Trophoblast cell (in vitro differentiated cells and primary cell): Measurements from ENCODE around the gene RRP36.

ENCODE experiments used
- DNase-seq, 2 donors: peaks; one replicate each; pipeline ENCODE4 v3.0.0-alpha.2; 2016
- H2AFZ ChIP-seq: 2 replicates; pipeline ENCODE4 v1.6.1; 2013; ENCODE audit warnings: low read length, moderate library complexity, mild to moderate bottlenecking; ENCODE audit not compliant: insufficient read depth, poor library complexity
- H2AK5ac ChIP-seq: 2 replicates; pipeline ENCODE4 v1.6.1; 2013; ENCODE audit warnings: mild to moderate bottlenecking, low read length
- H2BK120ac ChIP-seq: 2 replicates; pipeline ENCODE4 v1.6.1; 2013; ENCODE audit warnings: low read length, mild to moderate bottlenecking, moderate library complexity; ENCODE audit not compliant: insufficient read depth, poor library complexity
- H2BK12ac ChIP-seq: 2 replicates; pipeline ENCODE4 v1.6.1; 2013; ENCODE audit warnings: mild to moderate bottlenecking, low read length, moderate library complexity
- H2BK5ac ChIP-seq: 2 replicates; pipeline ENCODE4 v1.6.1; 2013; ENCODE audit warnings: low read length, low read depth, moderate library complexity, mild to moderate bottlenecking; ENCODE audit not compliant: poor library complexity
- H3K14ac ChIP-seq: 2 replicates; pipeline ENCODE4 v1.6.1; 2013; ENCODE audit warnings: mild to moderate bottlenecking, low read length
- H3K18ac ChIP-seq: 2 replicates; pipeline ENCODE4 v1.6.1; 2013; ENCODE audit warnings: mild to moderate bottlenecking, low read length
- H3K23ac ChIP-seq: 2 replicates; pipeline ENCODE4 v1.6.1; 2013; ENCODE audit warnings: low read length
- H3K27ac ChIP-seq: 2 replicates; pipeline ENCODE4 v1.5.1; 2013; ENCODE audit warnings: low read depth, mild to moderate bottlenecking, inconsistent platforms, low read length, moderate library complexity
- H3K27me3 ChIP-seq: 2 replicates; pipeline ENCODE4 v1.6.1; 2013; ENCODE audit warnings: inconsistent platforms, mild to moderate bottlenecking, low read length, moderate library complexity; ENCODE audit not compliant: insufficient read depth
- H3K36me3 ChIP-seq, 2 experiments: 1 replicate in 1 of 2; 2 replicates in 1 of 2; pipeline ENCODE4 v1.6.1; 2013; ENCODE audit warnings: low read length in 2 of 2, mild to moderate bottlenecking in 2 of 2, moderate library complexity in 1 of 2; ENCODE audit not compliant: insufficient read depth in 2 of 2, control insufficient read depth in 1 of 2
- H3K4ac ChIP-seq: 2 replicates; pipeline ENCODE4 v1.6.1; 2013; ENCODE audit warnings: low read depth, mild to moderate bottlenecking, low read length, moderate library complexity
- H3K4me1 ChIP-seq, 2 experiments: 1 replicate in 1 of 2; 2 replicates in 1 of 2; pipeline ENCODE4 v1.6.1; 2013; ENCODE audit warnings: low read length in 2 of 2, mild to moderate bottlenecking in 2 of 2, moderate library complexity in 1 of 2; ENCODE audit not compliant: insufficient read depth in 2 of 2, control insufficient read depth in 1 of 2
- H3K4me2 ChIP-seq: 2 replicates; pipeline ENCODE4 v1.6.1; 2013; ENCODE audit warnings: inconsistent platforms, mild to moderate bottlenecking, low read length, moderate library complexity
- H3K4me3 ChIP-seq: 2 replicates; pipeline ENCODE4 v1.5.1; 2013; ENCODE audit warnings: mild to moderate bottlenecking, low read depth, low read length, inconsistent platforms
- H3K79me1 ChIP-seq: one replicate; pipeline ENCODE4 v1.6.1; 2013; ENCODE audit warnings: low read length
- H3K79me2 ChIP-seq: 2 replicates; pipeline ENCODE4 v1.6.1; 2013; ENCODE audit warnings: low read length, mild to moderate bottlenecking; ENCODE audit not compliant: control insufficient read depth, insufficient read depth, poor library complexity
- H3K9ac ChIP-seq: 2 replicates; pipeline ENCODE4 v1.6.1; 2013; ENCODE audit warnings: mild to moderate bottlenecking, low read length
- H3K9me3 ChIP-seq: 2 replicates; pipeline ENCODE4 v1.6.1; 2013; ENCODE audit warnings: low read depth, mild to moderate bottlenecking, control low read depth, inconsistent platforms, low read length; ENCODE audit not compliant: insufficient read depth
- H4K12ac ChIP-seq: 2 replicates; pipeline ENCODE4 v1.6.1; 2013; ENCODE audit warnings: low read depth, mild to moderate bottlenecking, low read length, moderate library complexity
- H4K8ac ChIP-seq: 2 replicates; pipeline ENCODE4 v1.6.1; 2013; ENCODE audit warnings: low read depth, mild to moderate bottlenecking, low read length, moderate library complexity
- H4K91ac ChIP-seq: one replicate; pipeline ENCODE4 v1.6.1; 2013; ENCODE audit warnings: low read depth, mild to moderate bottlenecking, low read length, moderate library complexity
- WGBS: extraction: QIAGEN DNeasy Blood & Tissue Kit; methylation state at CpG from one replicate; pipeline ENCODE4 v1.1.7; 2013; ENCODE audit warnings: missing lambda C conversion rate; ENCODE audit not compliant: insufficient read length, insufficient coverage; ENCODE audit errors: extremely low coverage; 5-methylcytosine and 5-hydroxymethylcytosine counted together

RRP36 gene

GRCh38 chr6:43019152-43019551 lies 2.3 kb upstream of the RRP36 start:
- Histone ChIP-seq H3K23ac (no peak overlapping the region), H3K4me3 (no peak overlapping the region), H3K9ac (no peak overlapping the region), H3K79me2 (peaks cover 10% of the 10 kb centered on the region), H3K14ac (no peak overlapping the region), H3K9me3 (no peaks in the 10 kb centered on the region), H3K4me2 (no peak overlapping the region), H3K79me1 (peaks cover 9% of the 10 kb centered on the region), H2AFZ (no peak overlapping the region), H2AK5ac (no peak overlapping the region), H3K36me3 (peaks cover 31 to 39% of the 10 kb centered on the region in 2 experiments), H2BK120ac (no peak overlapping the region), H4K91ac (no peak overlapping the region), H3K27me3 (no peaks in the 10 kb centered on the region), H3K27ac (no peak overlapping the region), H3K18ac (no peak overlapping the region), H4K12ac (no peak overlapping the region), H3K4ac (no peak overlapping the region), H2BK12ac (no peak overlapping the region), H4K8ac (no peak overlapping the region), H3K4me1 (peaks cover 0 to 13% of the 10 kb centered on the region in 2 experiments), H2BK5ac (no peak overlapping the region)
- DNase-seq = no peak
- WGBS = no CpG with 5 or more reads among the region's 2 CpGs

DNA sequence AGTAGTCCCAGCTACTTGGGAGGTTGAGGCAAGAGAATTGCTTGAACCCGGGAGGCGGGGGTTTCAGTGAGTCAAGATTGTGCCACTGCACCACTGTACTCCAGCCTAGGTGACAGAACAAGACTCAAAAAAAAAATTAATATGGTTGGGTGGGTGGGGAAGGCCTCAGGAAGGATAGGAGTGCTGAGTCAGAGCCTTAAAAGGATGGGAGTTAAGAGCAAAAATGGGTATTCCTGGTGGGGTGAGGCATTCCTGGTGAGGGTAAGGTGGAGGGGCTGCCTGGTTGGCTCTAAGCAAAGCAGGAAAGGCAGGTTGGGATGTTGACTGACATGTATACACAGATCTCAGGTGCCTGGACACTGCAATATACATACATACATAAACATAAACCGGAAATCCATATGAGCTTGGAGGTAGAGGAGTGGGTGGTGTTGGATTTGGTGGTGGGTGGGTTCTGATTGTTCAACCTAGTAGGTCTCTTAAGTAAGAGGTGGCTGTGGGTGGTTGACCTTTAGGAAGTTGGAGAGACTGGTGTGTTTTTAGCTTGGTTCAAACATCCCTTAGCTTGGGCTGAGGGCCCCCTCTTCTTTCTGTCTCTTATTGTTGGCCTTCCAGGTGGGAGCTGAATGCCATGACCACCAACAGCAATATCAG lies 1.2 kb upstream of the RRP36 start:
- no peak overlapping the region for H3K4me2 ChIP-seq
- H3K79me1 ChIP-seq = peaks cover 5% of the 10 kb centered on the region
- no peak overlapping the region for H2BK12ac ChIP-seq
- H3K79me2 ChIP-seq = peaks cover 7% of the 10 kb centered on the region
- no peak overlapping the region for H3K4ac ChIP-seq
- no peak overlapping the region for H2AK5ac ChIP-seq
- no peak overlapping the region for H3K23ac ChIP-seq
- DNase-seq = no peak
- no peak overlapping the region for H4K8ac ChIP-seq
- H4K12ac ChIP-seq = no peak overlapping the region
- no peak overlapping the region for H3K27ac ChIP-seq
- no peak overlapping the region for H4K91ac ChIP-seq
- H3K4me3 ChIP-seq = no peak overlapping the region
- H2BK120ac ChIP-seq = no peak overlapping the region
- no peaks in the 10 kb centered on the region for H3K9me3 ChIP-seq
- no peak overlapping the region for H3K14ac ChIP-seq
- no CpG with 5 or more reads among the region's 3 CpGs for WGBS
- peaks cover 0 to 13% of the 10 kb centered on the region in 2 experiments for H3K4me1 ChIP-seq
- no peak overlapping the region for H2BK5ac ChIP-seq
- H3K18ac ChIP-seq = no peak overlapping the region
- H3K27me3 ChIP-seq = no peaks in the 10 kb centered on the region
- no peak overlapping the region for H3K9ac ChIP-seq
- H2AFZ ChIP-seq = no peak overlapping the region
- peaks cover 35 to 49% of the 10 kb centered on the region in 2 experiments for H3K36me3 ChIP-seq

DNA sequence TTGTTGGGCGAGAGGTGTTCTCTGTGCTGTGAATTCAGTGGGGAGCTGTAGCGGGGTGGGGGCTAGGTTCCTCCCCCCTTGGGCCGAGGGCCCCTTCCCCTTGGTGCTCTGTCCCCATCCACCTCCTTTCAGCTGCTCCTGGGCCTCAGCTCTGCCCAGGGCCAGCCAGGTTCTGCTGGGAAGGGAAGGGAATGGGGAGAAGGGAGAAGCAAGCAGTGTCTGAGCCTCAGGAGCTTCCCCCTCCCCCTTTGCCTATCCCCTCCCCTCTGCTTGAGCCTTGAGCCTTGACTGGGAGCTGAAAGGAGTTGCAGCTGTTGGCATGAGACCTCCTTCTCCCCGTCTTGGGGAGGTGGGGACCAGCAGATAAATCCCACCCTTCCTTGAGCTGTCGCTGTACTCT lies 576 bp upstream of the RRP36 start:
- no peak overlapping the region for H2BK120ac ChIP-seq
- peak overlapping the region; percentile 97 for H4K8ac ChIP-seq
- H3K18ac ChIP-seq = no peak overlapping the region
- H3K9me3 ChIP-seq = no peaks in the 10 kb centered on the region
- H3K4me2 ChIP-seq = peak overlapping the region; percentile 62
- H2AK5ac ChIP-seq = no peak overlapping the region
- H3K79me1 ChIP-seq = peaks cover 5% of the 10 kb centered on the region
- no peak overlapping the region for H2BK12ac ChIP-seq
- peaks cover 0 to 10% of the 10 kb centered on the region in 2 experiments for H3K4me1 ChIP-seq
- peak overlapping the region; percentile 89 for H2AFZ ChIP-seq
- H3K27me3 ChIP-seq = no peaks in the 10 kb centered on the region
- H3K23ac ChIP-seq = no peak overlapping the region
- H3K4ac ChIP-seq = no peak overlapping the region
- no CpG with 5 or more reads among the region's 5 CpGs for WGBS
- H2BK5ac ChIP-seq = no peak overlapping the region
- peak overlapping the region; percentile 97 for H4K91ac ChIP-seq
- no peak overlapping the region for H3K9ac ChIP-seq
- H3K4me3 ChIP-seq = no peak overlapping the region
- peaks cover 7% of the 10 kb centered on the region for H3K79me2 ChIP-seq
- H3K36me3 ChIP-seq = peaks cover 39 to 53% of the 10 kb centered on the region in 2 experiments
- no peak for DNase-seq
- peak overlapping the region; percentile 2 for H4K12ac ChIP-seq
- no peak overlapping the region for H3K27ac ChIP-seq
- H3K14ac ChIP-seq = no peak overlapping the region

- Histone ChIP-seq H2BK5ac (no peak overlapping the region), H3K18ac (no peak overlapping the region), H3K23ac (no peak overlapping the region), H3K27me3 (no peaks in the 10 kb centered on the region), H2BK12ac (no peak overlapping the region), H4K91ac (no peak overlapping the region), H4K12ac (no peak overlapping the region), H3K14ac (no peak overlapping the region), H3K79me2 (peaks cover 7% of the 10 kb centered on the region), H2AK5ac (no peak overlapping the region), H2BK120ac (no peak overlapping the region), H3K9ac (no peak overlapping the region), H4K8ac (no peak overlapping the region), H3K79me1 (peaks cover 5% of the 10 kb centered on the region), H3K4me1 (peaks cover 0 to 10% of the 10 kb centered on the region in 2 experiments), H3K4me2 (no peak overlapping the region), H3K4me3 (no peak overlapping the region), H3K27ac (no peak overlapping the region), H2AFZ (no peak overlapping the region), H3K36me3 (peaks cover 51 to 68% of the 10 kb centered on the region in 2 experiments), H3K9me3 (peaks cover 2% of the 10 kb centered on the region), H3K4ac (no peak overlapping the region)
- WGBS = no CpG with 5 or more reads among the region's 2 CpGs
- no peak for DNase-seq
These were observed 3.0 kb downstream of the RRP36 start for GRCh38 chr6:43024436-43024835.
